AG04450 (cell line): Measurements from ENCODE around the gene PDGFRA. TPM values are rescaled to one million over a fixed set of nuclear protein-coding genes. Genes with fewer than 3 reads are reported as not detected.

Experiments used
- CTCF ChIA-PET: fragments of 300-600, 350-600 bp; formaldehyde crosslinking; extraction: SDS; loops from one replicate; lab custom pipeline; 2022; ENCODE audit warnings: antibody characterized with exemption, inconsistent platforms; lab: Charles Lee
- POLR2A ChIA-PET: fragments of 350-600 bp; formaldehyde crosslinking; extraction: SDS; loops from one replicate; lab custom pipeline; 2021; ENCODE audit warnings: antibody characterized with exemption, inconsistent platforms; lab: Yijun Ruan, JAX
- DNase-seq: peaks from one replicate; pipeline ENCODE4 v3.0.0-alpha.2; 2011; ENCODE audit warnings: low read depth, low spot score
- H3K27ac ChIP-seq: one replicate; pipeline ENCODE4 v1.5.1; 2012; ENCODE audit warnings: low read depth, low read length, control low read depth
- H3K27me3 ChIP-seq: one replicate; pipeline ENCODE4 v1.6.0; 2012; ENCODE audit warnings: low read length; ENCODE audit not compliant: control insufficient read depth, insufficient read depth
- H3K4me3 ChIP-seq: 2 replicates; pipeline ENCODE4 v1.5.1; 2011; ENCODE audit warnings: mild to moderate bottlenecking, low read depth, low read length, control low read depth
- H3K9me3 ChIP-seq: 2 replicates; pipeline ENCODE4 v1.5.1; 2012; ENCODE audit warnings: low read length; ENCODE audit not compliant: control insufficient read depth, insufficient read depth
- polyA minus RNA-seq: library from RNA; depleted of rRNA, polyadenylated mRNA; stranded (reverse); fragments of >200 nt; gene quantifications from 2 replicates; pipeline ENCODE4 v1.2.3, GENCODE V29; 2011; rRNA and poly(A)+ RNA removed
- polyA plus RNA-seq: library from polyadenylated mRNA; depleted of rRNA; stranded (reverse); fragments of >200 nt; gene quantifications from 2 replicates; pipeline ENCODE4 v1.2.3, GENCODE V29; 2011; rRNA removed
- TF ChIP-seq, protein P1 (sequence below): IDR thresholded peaks from 2 replicates; pipeline ENCODE4 v1.5.1; 2011; ENCODE audit warnings: low read depth, low read length, control low read depth, inconsistent platforms

Gene PDGFRA
- polyA plus RNA-seq (380 and 464 TPM in 2 replicates), polyA minus RNA-seq (547 and 747 TPM in 2 replicates)

DNA sequence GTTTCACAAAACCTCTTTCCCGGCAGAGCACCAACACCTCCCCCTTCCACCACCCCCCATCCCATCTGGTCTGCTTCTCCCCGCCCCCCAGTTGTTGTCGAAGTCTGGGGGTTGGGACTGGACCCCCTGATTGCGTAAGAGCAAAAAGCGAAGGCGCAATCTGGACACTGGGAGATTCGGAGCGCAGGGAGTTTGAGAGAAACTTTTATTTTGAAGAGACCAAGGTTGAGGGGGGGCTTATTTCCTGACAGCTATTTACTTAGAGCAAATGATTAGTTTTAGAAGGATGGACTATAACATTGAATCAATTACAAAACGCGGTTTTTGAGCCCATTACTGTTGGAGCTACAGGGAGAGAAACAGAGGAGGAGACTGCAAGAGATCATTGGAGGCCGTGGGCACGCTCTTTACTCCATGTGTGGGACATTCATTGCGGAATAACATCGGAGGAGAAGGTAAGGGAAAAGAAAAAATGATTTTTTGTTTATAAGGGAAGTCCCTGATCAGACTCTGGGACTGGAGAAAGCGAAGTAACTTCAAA lies at the start of gene PDGFRA:
TSS of gene PDGFRA (plus strand) at position 333 of the 541 bp plus-strand sequence. CDS start 29,476 bp downstream, outside the sequence.
- Histone ChIP-seq H3K9me3 (peaks cover 12% of the 10 kb centered on the region; the same call in 1 of the 2 replicates), H3K27me3 (no peaks in the 10 kb centered on the region), H3K4me3 (peak within 1 kb of the TSS; percentile 97), H3K27ac (peak within 1 kb of the TSS; percentile 88)
- TF ChIP-seq, protein P1, sequence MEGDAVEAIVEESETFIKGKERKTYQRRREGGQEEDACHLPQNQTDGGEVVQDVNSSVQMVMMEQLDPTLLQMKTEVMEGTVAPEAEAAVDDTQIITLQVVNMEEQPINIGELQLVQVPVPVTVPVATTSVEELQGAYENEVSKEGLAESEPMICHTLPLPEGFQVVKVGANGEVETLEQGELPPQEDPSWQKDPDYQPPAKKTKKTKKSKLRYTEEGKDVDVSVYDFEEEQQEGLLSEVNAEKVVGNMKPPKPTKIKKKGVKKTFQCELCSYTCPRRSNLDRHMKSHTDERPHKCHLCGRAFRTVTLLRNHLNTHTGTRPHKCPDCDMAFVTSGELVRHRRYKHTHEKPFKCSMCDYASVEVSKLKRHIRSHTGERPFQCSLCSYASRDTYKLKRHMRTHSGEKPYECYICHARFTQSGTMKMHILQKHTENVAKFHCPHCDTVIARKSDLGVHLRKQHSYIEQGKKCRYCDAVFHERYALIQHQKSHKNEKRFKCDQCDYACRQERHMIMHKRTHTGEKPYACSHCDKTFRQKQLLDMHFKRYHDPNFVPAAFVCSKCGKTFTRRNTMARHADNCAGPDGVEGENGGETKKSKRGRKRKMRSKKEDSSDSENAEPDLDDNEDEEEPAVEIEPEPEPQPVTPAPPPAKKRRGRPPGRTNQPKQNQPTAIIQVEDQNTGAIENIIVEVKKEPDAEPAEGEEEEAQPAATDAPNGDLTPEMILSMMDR = no peak
- peak; percentile 96 for DNase-seq
- ChIA-PET CTCF (interaction anchor here (0.6 to 2.0 kb wide), 9 partner anchors 279 to 526 kb away, joined by 3 to 6 read pairs (median 4); no protein-coding TSS in a partner anchor), POLR2A (interaction anchor here (0.7 to 2.1 kb wide), 17 partner anchors 37 to 852 kb away, joined by 3 to 8 read pairs (median 5); partner anchors contain the start of gene FIP1L1)

DNA sequence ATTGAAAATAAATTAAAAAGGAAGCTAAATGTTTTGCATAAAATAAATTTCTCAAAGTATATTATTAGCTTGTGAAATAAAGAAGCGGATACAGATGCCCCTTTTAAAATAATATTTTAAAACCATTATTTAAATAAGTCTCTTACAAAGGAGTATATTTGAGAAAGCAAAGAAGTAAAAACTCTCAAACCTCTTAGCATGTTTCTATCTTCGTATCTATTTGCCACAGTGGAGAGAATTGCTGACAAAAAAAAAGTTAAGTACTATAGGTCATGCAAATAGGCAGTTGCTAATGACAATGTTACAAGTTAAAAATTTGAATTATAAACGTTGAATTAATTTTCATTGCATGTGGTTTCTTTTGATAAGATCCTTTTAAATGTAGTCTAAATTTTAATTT lies 44.5 kb upstream of the PDGFRA start:
- Histone ChIP-seq H3K9me3 (no peaks in the 10 kb centered on the region), H3K27ac (no peak overlapping the region), H3K27me3 (no peaks in the 10 kb centered on the region), H3K4me3 (no peak overlapping the region)
- TF ChIP-seq, protein P1 = no peak
- no peak for DNase-seq
- POLR2A ChIA-PET = no interaction called here
- CTCF ChIA-PET = no interaction called here

DNA sequence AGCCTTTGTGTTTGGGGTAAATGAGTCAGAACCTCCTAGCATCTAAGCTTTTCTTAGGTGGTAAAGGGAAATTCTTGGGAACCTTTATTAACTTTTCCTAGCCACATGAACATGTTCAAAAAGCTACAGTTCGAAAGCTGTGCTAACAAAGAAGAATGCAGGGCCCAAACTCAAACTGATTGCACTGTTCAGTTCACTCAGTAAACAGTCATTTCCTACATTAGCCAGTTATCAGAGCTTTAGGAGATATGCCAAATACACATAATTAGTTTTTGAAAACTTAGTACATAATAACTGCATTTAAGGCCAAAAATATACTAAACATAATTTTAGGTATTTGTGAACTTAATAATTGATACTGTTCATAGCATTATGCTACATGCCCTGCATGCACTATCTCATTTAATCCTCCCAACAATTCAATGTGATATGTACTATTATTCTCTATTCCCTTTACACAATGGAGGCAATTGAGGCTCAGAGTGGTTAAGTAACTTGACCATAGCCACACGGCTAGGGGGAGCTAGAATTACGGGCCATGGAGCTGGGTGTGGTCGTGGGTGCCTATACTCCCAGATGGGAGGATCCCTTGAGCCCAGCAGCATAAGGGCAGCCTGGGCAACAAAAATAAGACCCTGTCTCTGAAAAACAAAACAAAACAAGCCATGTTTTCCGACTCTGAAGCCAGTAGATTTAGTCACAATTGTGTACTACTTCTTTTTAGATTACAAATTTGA lies 43.9 kb upstream of the PDGFRA start:
- no peak for DNase-seq
- ChIA-PET POLR2A (no interaction called here), CTCF (interaction anchor here (0.8 kb wide), 1 partner anchor 33 kb away, joined by 3 read pairs; no protein-coding TSS in a partner anchor)
- Histone ChIP-seq H3K9me3 (no peaks in the 10 kb centered on the region), H3K4me3 (no peak overlapping the region), H3K27ac (no peak overlapping the region), H3K27me3 (no peaks in the 10 kb centered on the region)
- TF ChIP-seq, protein P1 = no peak

DNA sequence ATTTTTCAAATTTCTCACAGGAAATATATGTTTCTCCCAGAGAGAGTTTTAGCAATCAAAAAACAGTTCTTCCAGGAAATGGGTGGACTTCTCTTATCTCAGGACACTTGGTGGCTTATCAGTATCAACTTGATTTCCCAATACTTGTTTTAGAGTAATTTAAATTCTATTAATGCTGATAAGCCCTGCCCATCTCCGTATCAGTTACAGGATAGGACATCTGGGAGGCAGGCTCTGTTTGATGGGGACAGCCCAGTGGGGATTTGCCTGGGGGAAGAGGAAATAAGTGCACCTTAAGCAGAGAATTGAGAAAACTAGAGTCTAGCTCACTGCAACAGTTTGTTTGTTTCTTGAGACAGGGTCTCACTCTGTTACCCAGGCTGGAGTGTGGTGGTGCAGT lies 43.2 kb upstream of the PDGFRA start:
- Histone ChIP-seq H3K4me3 (no peak overlapping the region), H3K27ac (no peak overlapping the region), H3K27me3 (no peaks in the 10 kb centered on the region), H3K9me3 (no peaks in the 10 kb centered on the region)
- TF ChIP-seq, protein P1 = no peak
- no peak for DNase-seq
- ChIA-PET CTCF (interaction anchor here (0.8 kb wide), 1 partner anchor 33 kb away, joined by 3 read pairs; no protein-coding TSS in a partner anchor), POLR2A (no interaction called here)

DNA sequence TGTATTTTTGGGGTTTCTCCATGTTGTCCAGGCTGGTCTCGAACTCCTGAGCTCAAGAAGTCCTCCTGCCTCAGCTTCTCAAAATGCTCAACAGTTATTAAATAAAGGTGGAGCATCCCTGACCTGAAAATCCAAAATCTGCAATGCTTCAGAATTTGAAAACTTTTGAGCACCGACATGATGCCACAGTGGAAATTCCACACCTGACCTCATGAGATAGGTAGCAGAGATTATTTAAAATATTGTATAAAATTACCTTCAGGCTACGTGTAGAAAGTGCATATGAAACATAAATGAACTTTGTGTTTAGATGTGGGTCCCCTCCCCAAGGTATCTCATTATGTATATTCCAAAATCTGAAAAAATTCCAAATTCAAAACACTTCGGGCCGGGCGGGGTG lies 42.7 kb upstream of the PDGFRA start:
- H3K4me3 ChIP-seq = no peak overlapping the region
- TF ChIP-seq, protein P1 = no peak
- ChIA-PET POLR2A (no interaction called here), CTCF (interaction anchor here (0.8 kb wide), 1 partner anchor 32 kb away, joined by 3 read pairs; no protein-coding TSS in a partner anchor)
- no peak for DNase-seq
- no peak overlapping the region for H3K27ac ChIP-seq
- no peaks in the 10 kb centered on the region for H3K27me3 ChIP-seq
- H3K9me3 ChIP-seq = no peaks in the 10 kb centered on the region
